Germinal center (tissue), 1 donor: ENCODE data around the gene NXPE3.
"Not testable (repeated sequence)": the region's sequence is repeated elsewhere in the genome, so short reads cannot be mapped to it uniquely, and the experiment has no call there.

ENCODE experiments used
- DNase-seq: peaks from one replicate; pipeline ENCODE4 v3.0.0; 2012; ENCODE audit warnings: mixed read lengths, low spot score

Gene NXPE3

GRCh38 chr3:101852983-101853840 lies 74.2 kb downstream of the NXPE3 start:
- no peak for DNase-seq

GRCh38 chr3:101853982-101854381 lies 75.0 kb downstream of the NXPE3 start:
- no peak for DNase-seq

GRCh38 chr3:101854608-101855304 lies 75.7 kb downstream of the NXPE3 start:
- no peak for DNase-seq

- DNase-seq = no peak
Observed at GRCh38 chr3:101857301-101857741, 78.3 kb downstream of the NXPE3 start.

GRCh38 chr3:101858464-101859030 lies 79.5 kb downstream of the NXPE3 start:
- no peak for DNase-seq

- no peak for DNase-seq
Observed at GRCh38 chr3:101859882-101860448, 81.0 kb downstream of the NXPE3 start.

- no peak for DNase-seq
Observed at GRCh38 chr3:101861212-101861788, 82.3 kb downstream of the NXPE3 start.

- DNase-seq = no peak
Observed at GRCh38 chr3:101861789-101862415, 82.9 kb downstream of the NXPE3 start.

GRCh38 chr3:101862416-101863165 lies 83.6 kb downstream of the NXPE3 start:
- no peak for DNase-seq

- not testable (repeated sequence) for DNase-seq
Observed at GRCh38 chr3:101864926-101865325, 85.9 kb downstream of the NXPE3 start.

GRCh38 chr3:101865751-101866509 lies 86.9 kb downstream of the NXPE3 start:
- DNase-seq = no peak

- no peak for DNase-seq
Observed at GRCh38 chr3:101867511-101867910, 88.5 kb downstream of the NXPE3 start.

GRCh38 chr3:101867996-101868395 lies 89.0 kb downstream of the NXPE3 start:
- DNase-seq = no peak

GRCh38 chr3:101868534-101869464 lies 89.8 kb downstream of the NXPE3 start:
- DNase-seq = no peak

- DNase-seq = no peak
Observed at GRCh38 chr3:101870138-101870537, 91.1 kb downstream of the NXPE3 start.

- DNase-seq = no peak
Observed at GRCh38 chr3:101873619-101874018, 94.6 kb downstream of the NXPE3 start.

GRCh38 chr3:101876142-101876541 lies 97.1 kb downstream of the NXPE3 start:
- DNase-seq = no peak
